Muscle of back (tissue), 11 donors: Measurements from ENCODE around the gene LOXL1. TPM values are rescaled to one million over a fixed set of nuclear protein-coding genes. Genes with fewer than 3 reads are reported as not detected.
A peak's percentile ranks its signal among the peaks of the same experiment; 100 is the strongest.
"Not testable (repeated sequence)": the region's sequence is repeated elsewhere in the genome, so short reads cannot be mapped to it uniquely, and the experiment has no call there.

Experiments used
- DNase-seq, 3 donors: peaks; one replicate each; pipeline versions ENCODE4 v3.0.0 to v3.0.0-alpha.2; 2013
- polyA plus RNA-seq, 10 donors: library from polyadenylated mRNA; unstranded; fragments of 120-200 nt; gene quantifications; one replicate each; pipeline ENCODE4 v1.2.1, GENCODE V29; 2013; ENCODE audit not compliant: insufficient read length in 10 of 10

LOXL1 gene
- polyA plus RNA-seq, 10 donors = 26.3 to 57.9 (median 34.6) TPM

DNA sequence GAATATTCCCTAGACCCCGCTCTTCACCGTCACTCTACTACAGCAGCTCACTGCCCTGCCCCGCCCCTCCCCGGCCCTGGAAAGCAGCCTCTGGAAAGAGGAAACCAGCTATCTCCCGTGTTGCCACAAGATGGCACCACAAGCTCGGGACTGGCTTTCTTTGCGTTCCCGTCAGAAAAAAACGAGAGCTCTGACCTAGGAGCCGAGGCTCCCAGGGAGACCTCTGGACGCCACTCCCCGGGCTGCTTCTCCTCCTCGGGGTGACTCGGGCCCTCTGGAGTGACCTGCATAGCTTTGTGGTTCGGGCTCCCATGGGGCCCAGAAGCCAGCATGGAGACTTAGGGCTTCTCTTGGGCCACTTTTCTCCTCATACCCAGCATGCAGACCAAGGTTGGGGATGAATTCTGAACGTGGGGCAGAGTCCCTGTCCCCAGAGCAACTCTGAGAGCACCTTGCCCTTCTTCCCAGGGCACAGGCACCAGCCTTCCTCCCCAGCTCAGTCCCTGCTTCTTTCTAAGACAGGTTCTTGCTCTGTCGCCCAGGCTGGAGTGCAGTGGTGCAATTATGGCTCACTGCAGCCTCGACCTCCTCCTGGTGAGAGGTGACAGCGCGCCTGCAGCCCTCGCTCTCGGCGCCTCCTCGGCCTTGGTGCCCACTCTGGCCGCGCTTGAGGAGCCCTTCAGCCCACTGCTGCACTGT, 46.9 kb downstream of the LOXL1 start:
- peak; percentile 84 to 95 (median 91) for DNase-seq

- DNase-seq = not testable (repeated sequence)
These were observed 47.5 kb downstream of the LOXL1 start for GRCh38 chr15:73973683-73974200.

GRCh38 chr15:73975440-73976125, 49.3 kb downstream of the LOXL1 start:
- peak in 1 of 3 donors; percentile 27 for DNase-seq

GRCh38 chr15:73978896-73979295, 52.6 kb downstream of the LOXL1 start:
- DNase-seq = no peak

DNA sequence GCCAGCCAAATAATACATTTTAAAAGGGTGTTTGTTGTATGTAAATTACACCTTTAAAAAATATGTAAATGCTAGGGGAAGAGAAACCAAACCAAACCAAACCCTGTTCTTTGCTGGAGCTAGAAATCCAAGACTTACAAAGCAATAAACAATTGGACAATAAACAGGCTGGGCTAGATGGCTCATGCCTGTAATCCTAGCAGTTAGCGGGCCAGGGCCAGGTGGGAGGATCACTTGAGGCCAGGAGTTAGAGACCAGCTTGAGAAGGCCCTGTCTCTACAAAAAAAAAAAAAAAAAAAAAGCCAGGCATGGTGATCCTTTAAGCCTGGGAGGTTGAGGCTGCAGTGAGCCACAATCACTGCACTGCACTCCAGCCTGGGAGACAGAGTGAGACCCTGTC, 53.4 kb downstream of the LOXL1 start:
- peak in 1 of 3 donors; percentile 1 for DNase-seq

GRCh38 chr15:73981761-73982221, 55.5 kb downstream of the LOXL1 start:
- DNase-seq = no peak

- DNase-seq = peak; percentile 89 to 96 (median 93)
These were observed 56.1 kb downstream of the LOXL1 start for GRCh38 chr15:73982222-73982962.

GRCh38 chr15:73983211-73983727, 57.0 kb downstream of the LOXL1 start:
- DNase-seq = peak in 2 of 3 donors; percentile 62 to 64

DNA sequence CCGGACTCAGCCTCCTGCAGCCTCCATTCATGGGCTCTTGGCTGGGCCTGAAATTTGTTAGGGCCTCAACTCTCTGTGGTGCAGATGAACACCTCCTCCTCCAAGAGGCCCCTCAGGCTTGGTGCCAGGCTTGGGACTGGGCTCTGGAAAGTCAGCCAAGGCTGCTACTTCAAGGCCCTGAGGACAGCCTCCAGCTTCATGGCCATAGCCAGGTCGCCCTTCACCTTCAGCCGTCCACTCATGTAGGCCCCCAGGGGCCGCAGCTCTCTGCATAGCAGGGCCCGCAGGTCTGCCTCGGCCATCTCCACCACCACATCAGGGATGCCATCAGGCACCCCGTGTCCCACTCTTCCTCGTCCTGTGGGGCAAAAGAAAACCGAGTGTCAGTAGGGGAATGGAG, 57.5 kb downstream of the LOXL1 start:
- no peak for DNase-seq

- no peak for DNase-seq
These were observed 58.1 kb downstream of the LOXL1 start for GRCh38 chr15:73984208-73984979.

GRCh38 chr15:73985101-73985873, 59.0 kb downstream of the LOXL1 start:
- no peak for DNase-seq

DNA sequence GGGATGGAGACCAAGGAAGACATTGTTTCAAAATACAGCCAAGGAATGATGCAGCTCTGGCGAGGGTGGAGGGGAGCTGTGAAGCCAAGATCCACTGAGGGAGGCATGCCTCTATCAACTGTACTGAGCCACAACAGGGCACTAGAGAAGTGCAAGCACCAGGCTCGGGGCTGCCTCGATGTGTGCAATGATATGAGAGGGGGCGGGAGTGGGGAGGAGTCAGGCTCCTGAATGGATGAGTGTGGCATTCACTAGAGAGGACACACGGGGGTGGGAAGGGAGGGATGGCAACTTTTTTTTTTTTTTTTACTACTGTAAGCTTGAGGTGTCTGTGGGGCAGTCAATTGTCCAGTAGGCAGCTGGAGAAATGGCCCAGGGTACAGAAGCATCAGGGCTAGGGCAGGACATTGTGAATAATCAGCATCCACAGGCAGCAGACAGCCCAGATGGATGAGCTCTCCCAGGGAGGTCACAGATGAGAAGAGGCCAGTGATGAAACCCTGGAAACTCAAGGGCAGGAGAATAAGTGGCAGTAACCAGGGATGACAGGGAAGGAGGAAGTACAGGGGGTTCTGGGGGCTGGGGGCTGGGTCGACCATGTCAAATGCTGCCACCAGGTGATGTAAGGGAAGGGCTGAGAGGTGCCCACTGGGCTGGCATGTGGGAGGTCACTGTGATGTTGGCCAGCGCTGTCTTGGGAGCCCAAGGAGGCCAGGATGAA, 60.0 kb downstream of the LOXL1 start:
- DNase-seq = no peak

- no peak for DNase-seq
These were observed 60.5 kb downstream of the LOXL1 start for GRCh38 chr15:73986776-73987056.

- no peak for DNase-seq
These were observed 61.0 kb downstream of the LOXL1 start for GRCh38 chr15:73987250-73987649.

DNA sequence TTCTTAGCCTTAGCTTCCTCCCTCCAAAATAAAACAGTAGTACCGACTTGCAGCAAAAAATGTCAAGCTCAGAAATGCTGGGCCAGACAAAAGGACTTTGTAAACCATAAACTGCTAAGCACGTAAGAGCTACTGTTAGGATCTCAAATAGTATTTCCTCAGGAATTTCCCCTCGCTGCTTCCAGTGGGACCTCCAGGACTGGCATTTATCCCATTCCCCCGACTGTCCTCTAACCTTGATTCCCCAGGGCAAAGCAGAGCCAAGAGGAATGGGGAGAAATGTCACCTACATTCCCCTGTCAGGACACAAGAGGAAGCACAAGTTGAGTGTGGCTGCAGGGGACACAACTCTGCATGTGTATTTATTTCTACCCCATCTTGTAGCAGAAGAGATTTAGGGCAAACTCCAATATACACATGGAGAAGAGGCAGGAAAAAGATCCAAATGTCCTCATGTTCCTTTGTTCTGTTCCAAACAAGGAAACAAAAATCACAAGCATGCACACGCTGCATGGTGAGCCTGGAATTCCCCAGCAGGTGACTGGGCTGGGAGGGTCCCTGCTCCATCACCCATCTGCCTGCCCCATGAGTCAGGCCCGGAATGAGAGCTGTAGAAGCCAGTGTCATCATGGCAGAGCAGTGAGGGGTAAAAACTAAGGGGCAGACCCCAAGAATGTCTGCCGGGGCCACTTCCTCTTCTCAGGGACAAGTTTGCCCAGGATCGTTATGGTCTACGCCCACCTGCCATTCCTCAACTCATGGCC, 61.6 kb downstream of the LOXL1 start:
- DNase-seq = no peak

DNA sequence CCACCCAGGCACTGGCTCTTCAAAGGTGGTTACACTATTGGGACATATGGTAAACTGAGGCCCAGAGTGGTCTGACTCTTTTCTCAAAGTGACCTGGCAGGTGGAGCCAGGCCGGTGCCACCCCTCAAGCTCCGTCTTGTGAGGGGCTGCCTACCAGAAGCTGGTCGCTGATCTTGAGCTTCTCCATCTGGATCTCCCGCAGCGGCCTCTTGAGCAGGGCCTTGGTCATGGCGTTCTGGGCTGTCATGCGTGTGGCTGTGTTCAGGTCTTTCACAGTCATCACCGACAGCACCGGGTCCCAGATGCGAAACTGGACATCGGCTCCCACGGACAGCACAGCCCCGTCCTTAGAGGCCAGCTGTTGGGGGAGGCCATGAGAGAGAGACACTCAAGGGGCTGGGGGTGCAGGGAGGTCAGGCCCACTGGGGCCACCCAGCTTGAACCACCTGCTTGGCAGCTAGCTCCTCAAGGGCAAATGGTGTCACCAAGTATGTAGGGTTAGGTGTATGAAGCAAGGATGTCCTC, 62.2 kb downstream of the LOXL1 start:
- no peak for DNase-seq

DNA sequence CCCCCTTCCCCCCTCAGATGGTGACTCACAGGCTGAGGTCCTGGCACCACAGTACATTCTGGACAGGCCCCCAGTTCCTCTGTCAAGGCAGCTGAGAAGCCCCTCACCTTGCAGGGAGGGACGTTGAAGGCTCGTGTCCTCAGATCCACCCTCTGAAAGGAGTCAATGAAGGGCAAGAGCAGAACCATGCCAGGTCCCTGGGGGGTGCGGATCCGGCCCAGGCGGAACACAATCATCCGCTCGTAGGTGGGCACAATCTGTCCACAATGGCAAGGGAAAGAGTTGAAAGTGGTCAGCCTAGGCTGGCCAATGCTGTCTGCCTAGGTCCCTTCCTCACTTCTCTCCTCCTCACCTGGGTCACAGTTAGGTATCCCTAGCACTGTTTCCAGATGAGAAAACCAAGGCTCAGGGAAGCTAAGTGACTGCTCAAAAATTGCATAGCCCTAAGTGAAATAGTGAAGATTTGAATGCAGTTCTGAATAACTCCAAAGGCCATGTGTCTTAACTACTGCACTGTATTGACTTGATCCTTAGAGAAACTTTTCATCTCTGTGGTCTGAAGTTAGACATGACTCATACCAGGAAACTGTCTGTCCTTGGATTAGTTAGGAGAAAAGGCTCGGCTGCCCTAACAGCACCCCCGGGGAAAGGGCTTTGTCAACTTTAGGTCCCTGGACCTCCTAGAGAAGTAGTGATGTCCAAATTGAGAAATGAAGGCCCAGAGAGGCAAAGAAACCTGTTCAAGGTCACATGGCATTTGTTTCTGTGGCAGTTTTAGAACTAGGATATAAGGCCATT, 62.9 kb downstream of the LOXL1 start:
- no peak for DNase-seq
